GM23248 (cell line): ENCODE measurements around the gene CACNA2D2. TPM values are rescaled to one million over a fixed set of nuclear protein-coding genes. Genes with fewer than 3 reads are reported as not detected.

Experiments used
- DNase-seq: peaks from one replicate; pipeline ENCODE4 v3.0.0-alpha.2; 2015
- H2AFZ ChIP-seq: fragments of 200-600 bp; sonication (generic); 2 replicates; pipeline ENCODE4 v1.6.1; 2016; ENCODE audit warnings: antibody characterized with exemption
- H3F3A ChIP-seq: fragments of 200-600 bp; sonication (generic); 2 replicates; pipeline ENCODE4 v1.6.1; 2016; ENCODE audit warnings: mild to moderate bottlenecking, antibody characterized with exemption, mixed run types; ENCODE audit not compliant: insufficient read depth
- H3K27ac ChIP-seq: fragments of 200-600 bp; sonication (generic); 2 replicates; pipeline ENCODE4 v1.5.1; 2016; ENCODE audit warnings: mild to moderate bottlenecking
- H3K27me3 ChIP-seq: fragments of 200-600 bp; sonication (generic); replicated peaks from 2 replicates; pipeline ENCODE4 v1.6.1; 2016; ENCODE audit warnings: mild to moderate bottlenecking; ENCODE audit not compliant: insufficient read depth
- H3K36me3 ChIP-seq: fragments of 200-600 bp; sonication (generic); 2 replicates; pipeline ENCODE4 v1.6.1; 2016; ENCODE audit warnings: low read depth, mild to moderate bottlenecking
- H3K4me1 ChIP-seq: fragments of 200-600 bp; sonication (generic); 2 replicates; pipeline ENCODE4 v1.6.1; 2016; ENCODE audit warnings: mild to moderate bottlenecking; ENCODE audit not compliant: insufficient read depth
- H3K4me2 ChIP-seq: fragments of 200-600 bp; sonication (generic); one replicate; pipeline ENCODE4 v1.6.1; 2016; ENCODE audit warnings: mild to moderate bottlenecking; ENCODE audit not compliant: unreplicated experiment
- H3K4me3 ChIP-seq: fragments of 200-600 bp; sonication (generic); 2 replicates; pipeline ENCODE4 v1.5.1; 2016; ENCODE audit warnings: mild to moderate bottlenecking
- H3K79me2 ChIP-seq: fragments of 200-600 bp; sonication (generic); 2 replicates; pipeline ENCODE4 v1.6.1; 2016; ENCODE audit warnings: mild to moderate bottlenecking; ENCODE audit not compliant: insufficient read depth
- H3K9ac ChIP-seq: fragments of 200-600 bp; sonication (generic); 2 replicates; pipeline ENCODE4 v1.6.1; 2016; ENCODE audit warnings: mild to moderate bottlenecking
- H3K9me2 ChIP-seq: fragments of 200-600 bp; sonication (generic); 2 replicates; pipeline ENCODE4 v1.6.1; 2016; ENCODE audit warnings: mixed run types, mild to moderate bottlenecking, moderate library complexity; ENCODE audit not compliant: insufficient read depth
- H3K9me3 ChIP-seq: fragments of 200-600 bp; sonication (generic); one replicate; pipeline ENCODE4 v1.6.1; 2017; ENCODE audit warnings: low read depth
- H4K20me1 ChIP-seq: fragments of 200-600 bp; sonication (generic); 2 replicates; pipeline ENCODE4 v1.6.0; 2016; ENCODE audit not compliant: insufficient read depth
- EZH2 ChIP-seq: fragments of 200-600 bp; sonication (generic); IDR thresholded peaks from 2 replicates; pipeline ENCODE4 v1.6.1; 2018; ENCODE audit warnings: antibody characterized with exemption, mild to moderate bottlenecking; ENCODE audit not compliant: insufficient read depth, poor library complexity, severe bottlenecking
- EZH2phosphoT487 ChIP-seq: fragments of 200-600 bp; sonication (generic); IDR thresholded peaks from 2 replicates; pipeline ENCODE4 v1.6.1; 2018; ENCODE audit warnings: antibody characterized with exemption, moderate library complexity, mild to moderate bottlenecking, low read depth; ENCODE audit not compliant: insufficient read depth
- WGBS, 2 experiments: methylation state at CpG; one replicate each; pipeline ENCODE4 v1.1.6; 2015 to 2017; ENCODE audit warnings: low lambda C conversion rate in 2 of 2, low coverage in 1 of 2; ENCODE audit errors: missing lambda C conversion rate in 2 of 2; 5-methylcytosine and 5-hydroxymethylcytosine counted together
- in situ Hi-C: fragments of 300-500 bp; cut with MboI; formaldehyde crosslinking; loops from 2 replicates; pipeline ENCODE4 v1.15.0; 2020
- polyA plus RNA-seq: library from polyadenylated mRNA; unstranded; fragments of >200 nt; fragmentation: Nextera tagmentation; extraction: Ambion mirVana; gene quantifications from 2 replicates; pipeline ENCODE4 v1.2.1, GENCODE V29; 2016
- total RNA-seq: library from RNA; depleted of rRNA; stranded (reverse); fragments of >200 nt; shearing (Covaris generic); gene quantifications from 2 replicates; pipeline ENCODE4 v1.2.3, GENCODE V29; 2014

Gene CACNA2D2
- total and polyA plus RNA-seq, 2 experiments from 2014 or later, result not detected

DNA sequence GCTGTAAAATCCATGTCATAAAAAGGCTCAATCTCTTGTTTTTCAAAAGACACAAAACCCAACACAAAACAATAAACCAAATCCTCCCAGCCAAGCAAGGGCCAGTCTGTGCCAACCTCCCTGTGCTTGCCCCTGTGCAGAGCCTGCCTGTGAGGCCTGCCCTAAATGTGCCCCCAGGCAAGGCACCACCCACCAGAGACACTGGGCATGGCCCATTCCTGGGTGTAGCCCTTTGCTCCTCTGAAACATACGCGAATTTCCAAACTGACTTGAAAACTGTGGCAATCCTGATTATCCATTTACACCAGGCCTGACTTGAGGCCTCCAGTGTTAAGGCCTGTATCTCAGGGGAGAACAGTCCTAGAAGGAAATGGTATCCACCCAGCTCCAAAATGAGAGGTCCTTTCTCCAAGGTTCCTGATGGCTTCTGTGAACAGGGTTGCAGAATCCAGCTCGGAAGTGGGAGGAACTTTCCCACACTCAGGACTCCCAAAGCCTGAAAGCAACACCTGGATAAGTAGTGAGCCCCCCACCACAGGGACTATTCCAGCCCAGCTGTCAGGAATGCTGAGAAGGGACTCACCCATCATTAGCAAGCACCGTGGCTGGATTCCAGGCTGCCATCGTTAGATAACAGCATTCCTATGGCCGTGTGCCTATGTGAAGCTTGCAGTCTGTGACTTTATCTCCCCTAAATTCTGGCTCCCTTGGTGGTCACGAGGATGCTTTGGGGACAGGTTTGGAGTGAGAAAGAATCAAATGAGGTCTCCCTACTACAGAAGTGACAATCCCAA lies 61.8 kb downstream of the CACNA2D2 start:
- Histone ChIP-seq H3K27me3 (peaks cover 26% of the 10 kb centered on the region), H3K9me3 (no peaks in the 10 kb centered on the region), H3K4me3 (no peak overlapping the region), H3K9me2 (no peaks in the 10 kb centered on the region), H3K79me2 (no peaks in the 10 kb centered on the region), H3K4me2 (no peak overlapping the region), H2AFZ (no peak overlapping the region), H3K9ac (no peak overlapping the region), H3K4me1 (no peaks in the 10 kb centered on the region), H3F3A (no peaks in the 10 kb centered on the region), H4K20me1 (no peaks in the 10 kb centered on the region), H3K27ac (no peak overlapping the region), H3K36me3 (no peaks in the 10 kb centered on the region)
- in situ Hi-C loops, result no loop called here
- WGBS, 2 experiments, result 23 to 25% methylated on average over 7 of the region's 7 CpGs
- TF ChIP-seq EZH2, result no peak
- no peak for TF ChIP-seq EZH2phosphoT487
- DNase-seq, result no peak

- DNase-seq, result peak; percentile 57
- H3K36me3 ChIP-seq, result no peaks in the 10 kb centered on the region
- WGBS, 2 experiments, result 5 to 8% methylated on average over 5 of the region's 5 CpGs
- H3K9ac ChIP-seq, result no peak overlapping the region
- no peak overlapping the region for H3K4me3 ChIP-seq
- no peaks in the 10 kb centered on the region for H3K4me1 ChIP-seq
- no peak overlapping the region for H3K27ac ChIP-seq
- no peaks in the 10 kb centered on the region for H4K20me1 ChIP-seq
- no peaks in the 10 kb centered on the region for H3K9me3 ChIP-seq
- H3K79me2 ChIP-seq, result no peaks in the 10 kb centered on the region
- H3K4me2 ChIP-seq, result no peak overlapping the region
- H3F3A ChIP-seq, result no peaks in the 10 kb centered on the region
- peaks cover 8% of the 10 kb centered on the region for H3K27me3 ChIP-seq
- H3K9me2 ChIP-seq, result no peaks in the 10 kb centered on the region
- no peak overlapping the region for H2AFZ ChIP-seq
- in situ Hi-C loops, result no loop called here
- TF ChIP-seq EZH2phosphoT487 (no peak), EZH2 (no peak)
These were observed 67.2 kb downstream of the CACNA2D2 start for GRCh38 chr3:50436114-50436674.

DNA sequence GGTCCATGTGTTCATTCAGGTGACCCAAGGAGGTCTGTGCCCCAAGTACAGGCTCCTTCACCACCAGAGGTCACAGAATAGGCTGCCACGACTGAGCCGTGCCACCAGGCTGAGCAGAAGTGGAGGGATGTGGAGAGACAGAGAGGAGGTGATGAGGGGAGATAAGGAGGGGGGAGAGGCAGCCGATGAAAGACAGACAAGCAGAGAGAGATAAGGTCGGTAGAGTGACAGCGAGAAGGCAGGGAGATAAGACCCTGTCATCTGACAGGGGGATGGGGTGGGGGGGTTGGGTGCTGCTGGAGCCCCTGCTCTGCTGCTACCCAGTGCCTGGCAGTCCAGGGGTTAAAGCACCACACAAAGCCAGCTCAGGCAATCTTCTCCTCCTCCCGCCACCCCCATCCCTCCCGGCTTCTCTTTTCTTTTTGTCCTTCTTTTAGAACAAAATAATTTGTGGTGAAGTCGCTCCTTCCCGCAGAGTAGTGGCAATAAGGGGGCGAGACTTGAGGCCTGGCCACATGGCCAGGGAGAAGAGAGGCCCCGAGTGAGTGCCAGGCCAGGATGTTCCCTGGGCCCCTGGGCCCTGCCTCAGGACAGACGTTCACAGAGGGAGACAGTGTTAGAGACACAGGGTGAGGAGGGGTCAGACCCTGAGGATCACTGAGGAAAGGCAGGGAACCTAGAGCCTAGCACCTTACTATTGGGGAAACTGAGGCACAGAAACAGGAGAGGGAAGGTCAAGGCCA lies 67.9 kb downstream of the CACNA2D2 start:
- H3K27ac ChIP-seq, result no peak overlapping the region
- in situ Hi-C loops, result no loop called here

DNA sequence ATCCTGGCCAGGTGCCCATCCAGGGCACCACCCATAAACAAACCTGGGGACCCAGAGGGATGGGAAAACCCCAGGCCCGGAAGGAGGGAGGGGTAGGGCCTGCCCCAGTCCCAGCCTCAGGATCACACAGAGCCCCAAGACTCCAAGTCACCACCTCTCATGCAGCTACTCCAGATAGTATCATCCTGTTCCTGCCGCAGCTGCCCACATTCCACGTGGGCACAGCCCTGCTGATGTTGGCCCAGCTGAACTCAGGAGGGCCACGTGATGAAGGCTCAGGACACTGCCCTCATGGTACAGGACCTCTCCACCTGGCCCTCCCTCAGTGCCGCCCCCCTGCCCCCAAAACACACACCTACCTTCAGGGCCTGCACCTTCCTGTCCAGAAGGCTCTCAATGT lies 69.5 kb downstream of the CACNA2D2 start:
- no peak overlapping the region for H3K27ac ChIP-seq
- no peak overlapping the region for H3K9ac ChIP-seq
- no peak overlapping the region for H3K4me2 ChIP-seq
- H3K9me2 ChIP-seq, result no peaks in the 10 kb centered on the region
- no peaks in the 10 kb centered on the region for H3K4me1 ChIP-seq
- H3K36me3 ChIP-seq, result no peaks in the 10 kb centered on the region
- H3F3A ChIP-seq, result no peaks in the 10 kb centered on the region
- no peak for DNase-seq
- H2AFZ ChIP-seq, result no peak overlapping the region
- no peaks in the 10 kb centered on the region for H4K20me1 ChIP-seq
- H3K9me3 ChIP-seq, result no peaks in the 10 kb centered on the region
- no peaks in the 10 kb centered on the region for H3K79me2 ChIP-seq
- peaks cover 8% of the 10 kb centered on the region for H3K27me3 ChIP-seq
- H3K4me3 ChIP-seq, result no peak overlapping the region
- 50 to 51% methylated on average over 5 of the region's 5 CpGs for WGBS, 2 experiments
- in situ Hi-C loops, result no loop called here
- no peak for TF ChIP-seq EZH2phosphoT487
- TF ChIP-seq EZH2, result no peak

More for the DNA sequence above, 67.9 kb downstream of the CACNA2D2 start:
- H3F3A ChIP-seq, result no peaks in the 10 kb centered on the region
- no peaks in the 10 kb centered on the region for H3K9me2 ChIP-seq
- no peaks in the 10 kb centered on the region for H4K20me1 ChIP-seq
- DNase-seq, result no peak
- H3K9me3 ChIP-seq, result no peaks in the 10 kb centered on the region
- 28 to 36% methylated on average over 12 of the region's 12 CpGs for WGBS, 2 experiments
- no peak overlapping the region for H3K4me2 ChIP-seq
- H3K79me2 ChIP-seq, result no peaks in the 10 kb centered on the region
- TF ChIP-seq EZH2 (no peak), EZH2phosphoT487 (no peak)
- no peak overlapping the region for H3K4me3 ChIP-seq
- no peaks in the 10 kb centered on the region for H3K36me3 ChIP-seq
- no peaks in the 10 kb centered on the region for H3K4me1 ChIP-seq
- H2AFZ ChIP-seq, result no peak overlapping the region
- H3K27me3 ChIP-seq, result peaks cover 8% of the 10 kb centered on the region
- no peak overlapping the region for H3K9ac ChIP-seq
